ENCODE measurements around the gene DNAJC4.

DNA sequence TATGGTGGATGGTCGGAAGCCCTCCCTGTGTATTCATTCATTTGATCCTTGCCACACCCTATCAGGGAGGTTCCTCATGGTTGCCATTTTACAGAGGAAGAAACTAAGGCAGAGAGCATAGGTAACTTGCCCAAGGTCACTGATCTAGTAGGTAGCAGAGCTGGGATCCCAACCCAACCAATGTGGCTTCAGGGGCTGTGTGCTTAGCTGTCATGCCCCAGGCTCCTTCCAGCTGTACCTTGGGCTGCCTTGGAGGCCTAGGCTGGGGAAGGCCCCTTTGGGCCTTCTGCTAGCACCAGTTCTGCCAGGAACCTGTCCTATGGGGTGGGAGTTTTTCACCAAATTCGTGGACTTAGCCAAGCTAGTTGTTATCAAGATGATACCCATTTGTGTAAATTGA, 45.5 kb downstream of the DNAJC4 start:
- TF ChIP-seq, protein P1, sequence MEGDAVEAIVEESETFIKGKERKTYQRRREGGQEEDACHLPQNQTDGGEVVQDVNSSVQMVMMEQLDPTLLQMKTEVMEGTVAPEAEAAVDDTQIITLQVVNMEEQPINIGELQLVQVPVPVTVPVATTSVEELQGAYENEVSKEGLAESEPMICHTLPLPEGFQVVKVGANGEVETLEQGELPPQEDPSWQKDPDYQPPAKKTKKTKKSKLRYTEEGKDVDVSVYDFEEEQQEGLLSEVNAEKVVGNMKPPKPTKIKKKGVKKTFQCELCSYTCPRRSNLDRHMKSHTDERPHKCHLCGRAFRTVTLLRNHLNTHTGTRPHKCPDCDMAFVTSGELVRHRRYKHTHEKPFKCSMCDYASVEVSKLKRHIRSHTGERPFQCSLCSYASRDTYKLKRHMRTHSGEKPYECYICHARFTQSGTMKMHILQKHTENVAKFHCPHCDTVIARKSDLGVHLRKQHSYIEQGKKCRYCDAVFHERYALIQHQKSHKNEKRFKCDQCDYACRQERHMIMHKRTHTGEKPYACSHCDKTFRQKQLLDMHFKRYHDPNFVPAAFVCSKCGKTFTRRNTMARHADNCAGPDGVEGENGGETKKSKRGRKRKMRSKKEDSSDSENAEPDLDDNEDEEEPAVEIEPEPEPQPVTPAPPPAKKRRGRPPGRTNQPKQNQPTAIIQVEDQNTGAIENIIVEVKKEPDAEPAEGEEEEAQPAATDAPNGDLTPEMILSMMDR (optimal IDR thresholded peaks at IDR 0.05 in 1 of 3, IDR thresholded peaks at IDR 0.05 in 1 of 3, conservative IDR thresholded peaks at IDR 0.05 in 1 of 3; ENCODE audit: extremely low read depth in 1 of 3, insufficient read depth in 2 of 3, low read length in 3 of 3): no peak
- TF ChIP-seq EZH2 (IDR thresholded peaks at IDR 0.05; ENCODE audit: low read length): no peak
